Liver (tissue), 9 donors: ENCODE results near the gene CTTN. TPM values are rescaled to one million over a fixed set of nuclear protein-coding genes. Genes with fewer than 3 reads are reported as not detected.
"Not testable (repeated sequence)": the region's sequence is repeated elsewhere in the genome, so short reads cannot be mapped to it uniquely, and the experiment has no call there.

Experiments used
- DNase-seq: peaks from one replicate; pipeline ENCODE4 v3.0.0-alpha.2; 2017; ENCODE audit warnings: low spot score
- H3K27ac ChIP-seq, 2 donors: one replicate each; pipeline ENCODE4 v1.7.0; 2013; ENCODE audit warnings: inconsistent platforms in 2 of 2, low read length in 2 of 2, control low read depth in 1 of 2, low read depth in 1 of 2, mild to moderate bottlenecking in 1 of 2
- H3K27me3 ChIP-seq, 4 donors: one replicate each; pipeline versions ENCODE4 v1.6.1 to v1.7.0; 2013; ENCODE audit warnings: low read length in 3 of 4, inconsistent platforms in 1 of 4, mild to moderate bottlenecking in 1 of 4, moderate library complexity in 1 of 4; ENCODE audit not compliant: control insufficient read depth in 4 of 4, insufficient read depth in 4 of 4
- H3K36me3 ChIP-seq, 4 donors: one replicate each; pipeline versions ENCODE4 v1.6.1 to v1.7.0; 2013; ENCODE audit warnings: low read length in 3 of 4, mild to moderate bottlenecking in 3 of 4, low read depth in 1 of 4, moderate library complexity in 1 of 4; ENCODE audit not compliant: control insufficient read depth in 4 of 4, insufficient read depth in 3 of 4
- H3K4me1 ChIP-seq, 4 donors: one replicate each; pipeline versions ENCODE4 v1.6.1 to v1.7.0; 2013; ENCODE audit warnings: low read length in 3 of 4, mild to moderate bottlenecking in 3 of 4, moderate library complexity in 1 of 4; ENCODE audit not compliant: control insufficient read depth in 4 of 4, insufficient read depth in 4 of 4
- H3K4me3 ChIP-seq, 3 donors: one replicate each; pipeline versions ENCODE4 v1.6.1 to v1.7.0; 2013; ENCODE audit warnings: low read length in 3 of 3, control low read depth in 1 of 3, low read depth in 1 of 3, mild to moderate bottlenecking in 1 of 3
- H3K9ac ChIP-seq, 2 donors: one replicate each; pipeline ENCODE4 v1.7.0; 2013; ENCODE audit warnings: low read length in 2 of 2, mild to moderate bottlenecking in 2 of 2, moderate library complexity in 2 of 2, control low read depth in 1 of 2, low read depth in 1 of 2
- H3K9me3 ChIP-seq, 4 donors: one replicate each; pipeline versions ENCODE4 v1.6.1 to v1.7.0; 2013; ENCODE audit warnings: low read length in 3 of 4; ENCODE audit not compliant: control insufficient read depth in 4 of 4
- FOXA2 ChIP-seq: IDR thresholded peaks from 2 replicates; pipeline ENCODE4 v1.6.1; 2016; ENCODE audit warnings: antibody characterized with exemption
- GABPA ChIP-seq, 2 donors: IDR thresholded peaks in 1 of 2; conservative IDR thresholded peaks in 1 of 2; 2 replicates each; pipeline ENCODE4 v1.6.1; 2016; ENCODE audit warnings: antibody characterized with exemption in 2 of 2, mild to moderate bottlenecking in 1 of 2, moderate library complexity in 1 of 2
- HNF4A ChIP-seq, 2 donors: conservative IDR thresholded peaks; 2 replicates each; pipeline ENCODE4 v1.6.1; 2016; ENCODE audit warnings: antibody characterized with exemption in 2 of 2, mild to moderate bottlenecking in 2 of 2
- HNF4G ChIP-seq: IDR thresholded peaks from 2 replicates; pipeline ENCODE4 v1.6.1; 2016; ENCODE audit warnings: antibody characterized with exemption
- JUND ChIP-seq, 2 donors: IDR thresholded peaks; 2 replicates each; pipeline ENCODE4 v1.6.1; 2016; ENCODE audit warnings: antibody characterized with exemption in 2 of 2
- RAD21 ChIP-seq, 2 donors: IDR thresholded peaks; 2 replicates each; pipeline ENCODE4 v1.6.1; 2016; ENCODE audit warnings: antibody characterized with exemption in 2 of 2, mild to moderate bottlenecking in 2 of 2
- REST ChIP-seq: IDR thresholded peaks from 2 replicates; pipeline ENCODE4 v1.6.1; 2016; ENCODE audit warnings: antibody characterized with exemption, mild to moderate bottlenecking
- RXRA ChIP-seq, 2 donors: IDR thresholded peaks; 2 replicates each; pipeline ENCODE4 v1.6.1; 2017 to 2018; ENCODE audit warnings: antibody characterized with exemption in 2 of 2, mild to moderate bottlenecking in 1 of 2
- TAF1 ChIP-seq: conservative IDR thresholded peaks from 2 replicates; pipeline ENCODE4 v1.6.1; 2016; ENCODE audit warnings: antibody characterized with exemption, mild to moderate bottlenecking
- WGBS: extraction: QIAGEN DNeasy Blood & Tissue Kit; methylation state at CpG from one replicate; pipeline ENCODE4 v1.1.7; 2013; 5-methylcytosine and 5-hydroxymethylcytosine counted together
- polyA plus RNA-seq, 2 donors: library from polyadenylated mRNA; stranded (reverse) in 1 of 2; unstranded in 1 of 2; fragments of 200-250 nt in 1 of 2; fragments of >200 nt in 1 of 2; fragmentation: Nextera tagmentation in 1 of 2; extraction: Ambion mirVana in 1 of 2; gene quantifications; one replicate each; pipeline versions ENCODE4 v1.2.1 to v1.2.3, GENCODE V29; 2013 to 2015
- total RNA-seq, 2 donors: library from RNA; depleted of rRNA; stranded (reverse); fragments of >200 nt; gene quantifications; one replicate each; pipeline ENCODE4 v1.2.3, GENCODE V29; 2014
- TF ChIP-seq, protein P1 (sequence below): IDR thresholded peaks from 2 replicates; pipeline ENCODE4 v1.6.1; 2016; ENCODE audit warnings: antibody characterized with exemption
- donor health status: healthy.
- donor health status: healthy.
- donor health status: healthy.
- donor health status: healthy.
- donor health status: healthy.

The CTTN gene
- total and polyA plus RNA-seq, 4 donors, result 38.7 to 136 (median 45.4) TPM

GRCh38 chr11:70448983-70449567 is 50.7 kb downstream of the CTTN start:
- peaks cover 4 to 14% (median 11%) of the 10 kb centered on the region in 4 donors for H3K9me3 ChIP-seq

GRCh38 chr11:70454197-70454767 is 56.0 kb downstream of the CTTN start:
- Histone ChIP-seq H3K27me3 (no peaks in the 10 kb centered on the region), H3K9me3 (peaks cover 2 to 6% (median 3%) of the 10 kb centered on the region in 4 donors), H3K4me3 (no peak overlapping the region), H3K4me1 (no peaks in the 10 kb centered on the region), H3K9ac (no peak overlapping the region), H3K27ac (no peak overlapping the region), H3K36me3 (no peaks in the 10 kb centered on the region)
- TF ChIP-seq RXRA (IDR thresholded peaks at IDR 0.05) (no peak), TAF1 (no peak), HNF4G (no peak), GABPA (IDR thresholded peaks at IDR 0.05 in 1 of 2, conservative IDR thresholded peaks at IDR 0.05 in 1 of 2) (no peak), REST (no peak), HNF4A (conservative IDR thresholded peaks at IDR 0.05) (no peak), JUND (IDR thresholded peaks at IDR 0.05) (no peak), FOXA2 (no peak)
- TF ChIP-seq, protein P1, sequence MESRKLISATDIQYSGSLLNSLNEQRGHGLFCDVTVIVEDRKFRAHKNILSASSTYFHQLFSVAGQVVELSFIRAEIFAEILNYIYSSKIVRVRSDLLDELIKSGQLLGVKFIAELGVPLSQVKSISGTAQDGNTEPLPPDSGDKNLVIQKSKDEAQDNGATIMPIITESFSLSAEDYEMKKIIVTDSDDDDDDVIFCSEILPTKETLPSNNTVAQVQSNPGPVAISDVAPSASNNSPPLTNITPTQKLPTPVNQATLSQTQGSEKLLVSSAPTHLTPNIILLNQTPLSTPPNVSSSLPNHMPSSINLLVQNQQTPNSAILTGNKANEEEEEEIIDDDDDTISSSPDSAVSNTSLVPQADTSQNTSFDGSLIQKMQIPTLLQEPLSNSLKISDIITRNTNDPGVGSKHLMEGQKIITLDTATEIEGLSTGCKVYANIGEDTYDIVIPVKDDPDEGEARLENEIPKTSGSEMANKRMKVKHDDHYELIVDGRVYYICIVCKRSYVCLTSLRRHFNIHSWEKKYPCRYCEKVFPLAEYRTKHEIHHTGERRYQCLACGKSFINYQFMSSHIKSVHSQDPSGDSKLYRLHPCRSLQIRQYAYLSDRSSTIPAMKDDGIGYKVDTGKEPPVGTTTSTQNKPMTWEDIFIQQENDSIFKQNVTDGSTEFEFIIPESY, result no peak
- WGBS, result 91% methylated on average over 9 of the region's 9 CpGs
- no peak for DNase-seq

More at GRCh38 chr11:70448983-70449567, 50.7 kb downstream of the CTTN start:
- DNase-seq, result no peak
- Histone ChIP-seq H3K27me3 (no peaks in the 10 kb centered on the region), H3K36me3 (no peaks in the 10 kb centered on the region), H3K9ac (no peak overlapping the region), H3K27ac (no peak overlapping the region), H3K4me1 (peaks cover 0 to under 1% (median 0%) of the 10 kb centered on the region in 4 donors), H3K4me3 (no peak overlapping the region)
- TF ChIP-seq GABPA (IDR thresholded peaks at IDR 0.05 in 1 of 2, conservative IDR thresholded peaks at IDR 0.05 in 1 of 2) (no peak), RAD21 (IDR thresholded peaks at IDR 0.05) (peak in 1 of 2 donors; percentile 5)
- WGBS, result 58% methylated on average over 2 of the region's 2 CpGs

DNA sequence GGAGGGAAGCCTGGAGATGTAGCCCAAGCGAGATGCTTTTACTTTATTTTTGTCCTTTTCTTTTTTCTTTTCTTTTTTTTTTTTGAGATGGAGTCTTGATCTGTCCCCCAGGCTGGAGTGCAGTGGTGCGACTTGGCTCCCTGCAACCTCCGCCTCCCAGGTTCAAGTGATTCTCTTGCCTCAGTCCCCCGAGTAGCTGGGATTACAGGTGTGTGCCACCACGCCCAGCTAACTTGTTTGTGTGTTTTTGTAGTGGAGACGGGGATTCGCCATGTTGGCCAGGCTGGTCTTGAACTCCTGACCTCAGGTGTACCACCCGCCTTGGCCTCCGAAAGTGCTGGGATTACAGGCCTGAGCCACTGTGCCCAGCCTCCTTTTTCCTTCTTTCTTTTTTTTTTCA is 56.5 kb downstream of the CTTN start:
- H3K9me3 ChIP-seq, H3K4me3 ChIP-seq, H3K9ac ChIP-seq, H3K4me1 ChIP-seq, H3K36me3 ChIP-seq, H3K27ac ChIP-seq, H3K27me3 ChIP-seq, DNase-seq: not testable (repeated sequence)
- WGBS, result 91% methylated on average over 9 of the region's 9 CpGs
